Thyroid gland (tissue), 4 donors: ENCODE measurements around the gene CFAP20DC. TPM values are rescaled to one million over a fixed set of nuclear protein-coding genes. Genes with fewer than 3 reads are reported as not detected.
"Not testable (repeated sequence)": the region's sequence is repeated elsewhere in the genome, so short reads cannot be mapped to it uniquely, and the experiment has no call there.

ENCODE experiments used
- DNase-seq, 2 donors: peaks; one replicate each; pipeline ENCODE4 v3.0.0-alpha.2; 2019
- H3K27ac ChIP-seq, 3 donors: fragments of 200-600 bp; sonication (generic); 1 replicate in 2 of 3; 2 replicates in 1 of 3; pipeline ENCODE4 v1.5.1; 2016 to 2019; ENCODE audit warnings: mild to moderate bottlenecking in 1 of 3, moderate library complexity in 1 of 3
- H3K27me3 ChIP-seq: fragments of 200-600 bp; sonication (generic); one replicate; pipeline ENCODE4 v1.5.1; 2019
- H3K36me3 ChIP-seq, 2 donors: fragments of 200-600 bp; sonication (generic); one replicate each; pipeline ENCODE4 v1.5.1; 2016 to 2019
- H3K4me1 ChIP-seq, 2 donors: fragments of 200-600 bp; sonication (generic); one replicate each; pipeline ENCODE4 v1.5.1; 2017 to 2019
- H3K4me3 ChIP-seq, 3 donors: fragments of 200-600 bp; sonication (generic); replicated peaks in 1 of 3; 1 replicate in 2 of 3; 2 replicates in 1 of 3; pipeline ENCODE4 v1.5.1; 2016; ENCODE audit warnings: mild to moderate bottlenecking in 1 of 3
- H3K9me3 ChIP-seq: fragments of 200-600 bp; sonication (generic); one replicate; pipeline ENCODE4 v1.5.1; 2017
- POLR2A ChIP-seq, 2 donors: fragments of 450-650 bp; IDR thresholded peaks; one replicate each; pipeline ENCODE4 v1.6.1; 2017; ENCODE audit warnings: antibody characterized with exemption in 2 of 2, mild to moderate bottlenecking in 2 of 2, moderate library complexity in 1 of 2
- WGBS, 2 donors: methylation state at CpG; one replicate each; pipeline ENCODE4 v1.1.5; 2017; 5-methylcytosine and 5-hydroxymethylcytosine counted together
- intact Hi-C: fragments of 100-400 bp; cut with DNase I; formaldehyde crosslinking; loops from one replicate; pipeline ENCODE4 v1.15.1; 2023
- total RNA-seq, 4 donors: library from RNA; depleted of rRNA; stranded (reverse); fragments of >200 nt; gene quantifications; one replicate each; pipeline ENCODE4 v1.2.3, GENCODE V29; 2016
- TF ChIP-seq, protein P1 (sequence below), 6 experiments: fragments of 200-600 bp in 3 of 6; fragments of 450-650 bp in 3 of 6; sonication (generic) in 3 of 6; IDR thresholded peaks; one replicate each; pipeline ENCODE4 v1.5.1; 2016 to 2019; ENCODE audit warnings: antibody characterized with exemption in 6 of 6, mild to moderate bottlenecking in 2 of 6, inconsistent platforms in 1 of 6, moderate library complexity in 1 of 6

The CFAP20DC gene
- under 1 TPM; 0.20 to 0.92 (median 0.60) TPM for total RNA-seq

DNA sequence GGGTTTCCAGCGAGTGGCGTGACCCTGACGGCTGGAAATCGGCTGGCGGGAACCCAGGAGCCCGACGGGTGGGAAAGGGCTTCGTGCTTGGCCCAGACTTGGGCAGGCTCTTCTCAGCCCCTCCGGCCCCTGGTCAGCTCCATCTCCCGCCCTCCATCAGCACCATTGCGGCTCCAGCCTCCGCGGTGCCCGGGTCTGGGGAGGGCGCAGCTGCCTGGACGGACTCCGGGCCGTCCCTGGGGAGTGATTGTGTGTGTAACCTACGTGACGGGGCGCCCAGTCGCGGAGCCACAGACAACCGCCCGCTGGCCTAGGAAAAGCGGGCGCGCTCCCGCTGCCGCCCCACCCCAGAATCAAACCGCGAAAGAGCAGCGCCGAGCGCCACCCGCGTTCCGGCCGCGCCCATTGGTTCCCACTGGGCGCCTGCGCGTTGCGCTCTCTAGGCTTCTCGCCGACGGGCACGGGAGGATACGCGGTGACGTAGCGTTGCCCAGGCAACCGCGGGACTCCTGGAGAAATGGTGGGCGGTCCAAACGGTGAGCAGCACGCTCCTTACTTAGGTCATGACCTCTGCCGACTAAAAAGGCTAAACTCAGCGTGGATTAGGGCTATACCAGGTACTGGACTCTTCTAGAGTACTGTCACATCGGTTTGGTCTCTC, at the start of gene CFAP20DC:
TSS of gene CFAP20DC (minus strand) at position 355 of the 661 bp plus-strand sequence. CDS start 394 bp downstream, outside the sequence.
- H3K27me3 ChIP-seq, result no peaks in the 10 kb centered on the region
- H3K4me3 ChIP-seq, result peak within 1 kb of the TSS; percentile 3 to 44 (median 38)
- H3K4me1 ChIP-seq, result peaks cover 0 to 4% of the 10 kb centered on the region in 2 donors
- H3K9me3 ChIP-seq, result no peaks in the 10 kb centered on the region
- WGBS, 2 donors, result 4 to 7% methylated on average over 11 to 33 of the region's 60 CpGs
- DNase-seq, result peak; percentile 88
- intact Hi-C loops, result loop anchor here (5.0 kb wide), 1 partner anchor 408 kb away; no protein-coding TSS in a partner anchor
- no peak within 1 kb of the TSS for H3K27ac ChIP-seq
- no peaks in the 10 kb centered on the region for H3K36me3 ChIP-seq
- peak in 1 of 2 donors; percentile 48 for TF ChIP-seq POLR2A (IDR thresholded peaks at IDR 0.05)
- TF ChIP-seq, protein P1, sequence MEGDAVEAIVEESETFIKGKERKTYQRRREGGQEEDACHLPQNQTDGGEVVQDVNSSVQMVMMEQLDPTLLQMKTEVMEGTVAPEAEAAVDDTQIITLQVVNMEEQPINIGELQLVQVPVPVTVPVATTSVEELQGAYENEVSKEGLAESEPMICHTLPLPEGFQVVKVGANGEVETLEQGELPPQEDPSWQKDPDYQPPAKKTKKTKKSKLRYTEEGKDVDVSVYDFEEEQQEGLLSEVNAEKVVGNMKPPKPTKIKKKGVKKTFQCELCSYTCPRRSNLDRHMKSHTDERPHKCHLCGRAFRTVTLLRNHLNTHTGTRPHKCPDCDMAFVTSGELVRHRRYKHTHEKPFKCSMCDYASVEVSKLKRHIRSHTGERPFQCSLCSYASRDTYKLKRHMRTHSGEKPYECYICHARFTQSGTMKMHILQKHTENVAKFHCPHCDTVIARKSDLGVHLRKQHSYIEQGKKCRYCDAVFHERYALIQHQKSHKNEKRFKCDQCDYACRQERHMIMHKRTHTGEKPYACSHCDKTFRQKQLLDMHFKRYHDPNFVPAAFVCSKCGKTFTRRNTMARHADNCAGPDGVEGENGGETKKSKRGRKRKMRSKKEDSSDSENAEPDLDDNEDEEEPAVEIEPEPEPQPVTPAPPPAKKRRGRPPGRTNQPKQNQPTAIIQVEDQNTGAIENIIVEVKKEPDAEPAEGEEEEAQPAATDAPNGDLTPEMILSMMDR (IDR thresholded peaks at IDR 0.05), result no peak

DNA sequence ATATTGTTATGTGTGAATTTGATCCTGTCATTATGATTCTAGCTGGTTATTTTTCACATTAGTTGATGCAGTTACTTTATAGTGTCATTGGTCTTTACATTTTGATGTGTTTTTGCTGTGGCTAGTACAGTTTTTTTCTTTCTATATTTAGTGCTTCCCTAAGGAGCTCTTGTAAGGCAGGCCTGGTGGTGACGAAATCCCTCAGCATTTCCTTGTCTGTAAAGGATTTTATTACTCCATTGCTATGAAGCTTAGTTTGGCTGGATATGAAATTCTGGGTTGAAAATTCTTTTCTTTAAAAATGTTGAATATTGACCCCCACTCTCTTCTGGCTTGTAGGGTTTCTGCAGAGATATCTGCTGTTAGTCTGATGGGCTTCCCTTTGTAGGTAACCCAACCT, 48.7 kb upstream of the CFAP20DC start:
- H3K27ac ChIP-seq, H3K4me3 ChIP-seq, DNase-seq, H3K9me3 ChIP-seq, H3K4me1 ChIP-seq, H3K36me3 ChIP-seq, intact Hi-C loops, H3K27me3 ChIP-seq: not testable (repeated sequence)
- 74 to 84% methylated on average over 1 of the region's 1 CpG for WGBS, 2 donors

DNA sequence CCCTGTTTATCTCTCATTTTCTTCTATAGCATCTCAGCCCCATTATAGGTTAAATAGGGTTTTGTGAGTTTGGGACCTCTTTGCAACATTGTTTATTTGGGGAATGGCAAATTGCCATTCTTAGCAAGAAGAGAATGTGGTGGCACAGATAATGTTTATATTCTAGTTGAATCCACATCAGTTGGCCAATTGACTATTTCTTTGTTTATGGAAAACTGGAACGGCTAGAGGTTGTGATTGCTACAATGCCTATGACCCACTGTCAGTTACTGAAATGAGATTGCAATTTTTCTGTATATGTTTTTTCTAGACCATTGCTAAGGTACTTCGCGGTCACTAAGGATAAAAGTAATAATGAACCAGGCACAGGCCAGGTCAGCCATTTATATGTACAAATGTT, 44.6 kb upstream of the CFAP20DC start:
- H3K36me3 ChIP-seq, result no peaks in the 10 kb centered on the region
- DNase-seq, result no peak
- no peaks in the 10 kb centered on the region for H3K4me1 ChIP-seq
- H3K4me3 ChIP-seq, result no peak overlapping the region
- TF ChIP-seq, protein P1 (IDR thresholded peaks at IDR 0.05), result no peak
- TF ChIP-seq POLR2A (IDR thresholded peaks at IDR 0.05), result no peak
- 88 to 94% methylated on average over 3 of the region's 3 CpGs for WGBS, 2 donors
- intact Hi-C loops, result no loop called here
- no peak overlapping the region for H3K27ac ChIP-seq
- no peaks in the 10 kb centered on the region for H3K27me3 ChIP-seq
- no peaks in the 10 kb centered on the region for H3K9me3 ChIP-seq

DNA sequence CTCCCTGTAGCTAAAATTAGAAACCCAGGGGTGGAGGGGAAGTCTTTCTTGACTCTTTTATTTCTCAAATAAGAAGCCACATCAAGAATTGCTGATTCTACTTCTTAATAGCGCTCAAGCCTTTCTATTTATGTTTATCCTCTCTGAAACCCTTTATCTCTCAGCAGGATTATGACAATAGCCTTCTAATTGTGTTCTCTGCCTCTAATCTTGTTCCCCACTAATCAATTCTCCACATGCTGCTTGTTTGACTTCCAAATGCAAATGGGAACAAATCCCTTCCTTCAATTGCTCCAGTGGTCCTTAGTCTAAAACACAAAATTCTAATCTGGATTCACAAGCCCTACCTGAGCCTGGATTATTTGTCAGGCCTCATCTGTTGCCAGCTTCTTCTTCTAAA, 43.7 kb upstream of the CFAP20DC start:
- Histone ChIP-seq H3K4me3 (no peak overlapping the region), H3K27me3 (no peaks in the 10 kb centered on the region), H3K27ac (no peak overlapping the region), H3K36me3 (no peaks in the 10 kb centered on the region), H3K4me1 (no peaks in the 10 kb centered on the region), H3K9me3 (no peaks in the 10 kb centered on the region)
- 56 to 70% methylated on average over 1 of the region's 1 CpG for WGBS, 2 donors
- intact Hi-C loops, result no loop called here
- no peak for DNase-seq
- TF ChIP-seq, protein P1 (IDR thresholded peaks at IDR 0.05), result no peak
- TF ChIP-seq POLR2A (IDR thresholded peaks at IDR 0.05), result no peak

DNA sequence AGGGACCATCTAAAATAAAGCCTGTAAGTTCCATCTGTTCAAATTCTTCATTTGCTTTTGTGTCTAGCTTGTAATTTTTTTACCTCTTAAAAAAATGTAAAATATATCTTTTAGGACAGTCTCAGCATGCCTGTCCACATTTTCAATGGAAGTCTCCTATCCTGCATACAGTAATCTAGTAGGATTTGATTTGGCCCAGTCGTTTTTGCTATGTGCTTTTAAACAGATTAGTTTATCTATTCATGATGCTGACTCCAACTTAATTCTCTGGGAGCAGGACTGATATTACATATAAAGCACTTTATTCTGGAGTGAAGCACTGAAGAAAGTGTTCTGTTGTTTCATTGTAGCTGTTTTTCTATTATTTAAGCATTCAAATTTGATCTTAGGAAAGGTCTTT, 38.9 kb upstream of the CFAP20DC start:
- H3K9me3 ChIP-seq, result no peaks in the 10 kb centered on the region
- 46 to 71% methylated on average over 1 of the region's 1 CpG for WGBS, 2 donors
- intact Hi-C loops, result no loop called here
- no peaks in the 10 kb centered on the region for H3K36me3 ChIP-seq
- H3K4me1 ChIP-seq, result no peaks in the 10 kb centered on the region
- no peaks in the 10 kb centered on the region for H3K27me3 ChIP-seq
- no peak overlapping the region for H3K4me3 ChIP-seq
- no peak for DNase-seq
- H3K27ac ChIP-seq, result no peak overlapping the region
- TF ChIP-seq POLR2A (IDR thresholded peaks at IDR 0.05), result no peak
- TF ChIP-seq, protein P1 (IDR thresholded peaks at IDR 0.05), result no peak
